GM06990 (cell line): ENCODE measurements around the gene PRICKLE2.

ENCODE experiments used
- DNase-seq: peaks from one replicate; pipeline ENCODE4 v3.0.0-alpha.2; 2011; ENCODE audit not compliant: insufficient read length; ENCODE audit errors: extremely low read depth
- H3K27me3 ChIP-seq: replicated peaks from 2 replicates; pipeline ENCODE4 v1.6.0; 2011; ENCODE audit warnings: low read length; ENCODE audit not compliant: control insufficient read depth, insufficient read depth
- H3K36me3 ChIP-seq: 2 replicates; pipeline ENCODE4 v1.5.1; 2011; ENCODE audit warnings: low read length; ENCODE audit not compliant: control insufficient read depth, insufficient read depth
- H3K4me3 ChIP-seq: replicated peaks from 2 replicates; pipeline ENCODE4 v1.5.1; 2011; ENCODE audit warnings: low read depth, mild to moderate bottlenecking, control low read depth, low read length
- CTCF ChIP-seq: IDR thresholded peaks from 2 replicates; pipeline ENCODE4 v1.5.1; 2011; ENCODE audit warnings: low read length, control low read depth, mild to moderate bottlenecking, inconsistent platforms; ENCODE audit not compliant: insufficient read depth, poor library complexity, severe bottlenecking

Gene PRICKLE2

GRCh38 chr3:64155328-64155727 lies 69.9 kb downstream of the PRICKLE2 start:
- no peak overlapping the region for H3K4me3 ChIP-seq
- H3K36me3 ChIP-seq = no peaks in the 10 kb centered on the region
- H3K27me3 ChIP-seq = no peaks in the 10 kb centered on the region
- DNase-seq = no peak
- TF ChIP-seq CTCF = no peak

GRCh38 chr3:64152676-64153466 lies 72.4 kb downstream of the PRICKLE2 start:
- TF ChIP-seq CTCF = no peak
- no peak overlapping the region for H3K4me3 ChIP-seq
- H3K36me3 ChIP-seq = no peaks in the 10 kb centered on the region
- DNase-seq = no peak
- no peaks in the 10 kb centered on the region for H3K27me3 ChIP-seq

GRCh38 chr3:64152086-64152485 lies 73.2 kb downstream of the PRICKLE2 start:
- no peaks in the 10 kb centered on the region for H3K36me3 ChIP-seq
- no peak for TF ChIP-seq CTCF
- H3K27me3 ChIP-seq = no peaks in the 10 kb centered on the region
- no peak for DNase-seq
- H3K4me3 ChIP-seq = no peak overlapping the region

GRCh38 chr3:64151342-64151871 lies 73.9 kb downstream of the PRICKLE2 start:
- no peak for DNase-seq
- no peaks in the 10 kb centered on the region for H3K36me3 ChIP-seq
- TF ChIP-seq CTCF = no peak

GRCh38 chr3:64150623-64151207 lies 74.6 kb downstream of the PRICKLE2 start:
- no peaks in the 10 kb centered on the region for H3K36me3 ChIP-seq
- DNase-seq = no peak
- TF ChIP-seq CTCF = no peak
- H3K4me3 ChIP-seq = no peak overlapping the region
- no peaks in the 10 kb centered on the region for H3K27me3 ChIP-seq

More at GRCh38 chr3:64151342-64151871, 73.9 kb downstream of the PRICKLE2 start:
- no peak overlapping the region for H3K4me3 ChIP-seq
- H3K27me3 ChIP-seq = no peaks in the 10 kb centered on the region
